DMS79 treated with DMSO at 0.1 percent for 48 hours (cell line): ENCODE results near the gene THOC1.

Source experiments
- DNase-seq: peaks from one replicate; lab custom pipeline; 2025; lab: John Stamatoyannopoulos, UW

The THOC1 gene

GRCh38 chr18:213966-214365 lies 53.9 kb downstream of the THOC1 start:
- no peak for DNase-seq

GRCh38 chr18:213505-213904 lies 54.3 kb downstream of the THOC1 start:
- DNase-seq, result no peak

- no peak for DNase-seq
Measured at GRCh38 chr18:212780-213179, 55.1 kb downstream of the THOC1 start.

GRCh38 chr18:211582-211981 lies 56.3 kb downstream of the THOC1 start:
- no peak for DNase-seq

- DNase-seq, result no peak
Measured at GRCh38 chr18:210733-211132, 57.1 kb downstream of the THOC1 start.

GRCh38 chr18:210075-210474 lies 57.8 kb downstream of the THOC1 start:
- DNase-seq, result no peak

- no peak for DNase-seq
Measured at GRCh38 chr18:199768-200167, 68.1 kb downstream of the THOC1 start.

GRCh38 chr18:199214-199613 lies 68.6 kb downstream of the THOC1 start:
- no peak for DNase-seq

GRCh38 chr18:195651-196050 lies 72.2 kb downstream of the THOC1 start:
- no peak for DNase-seq

- DNase-seq, result no peak
Measured at GRCh38 chr18:192801-193200, 75.0 kb downstream of the THOC1 start.

- DNase-seq, result no peak
Measured at GRCh38 chr18:191725-192124, 76.1 kb downstream of the THOC1 start.

GRCh38 chr18:189254-189653 lies 78.6 kb downstream of the THOC1 start:
- DNase-seq, result no peak

GRCh38 chr18:183769-184168 lies 84.1 kb downstream of the THOC1 start:
- DNase-seq, result peak; percentile 52

- no peak for DNase-seq
Measured at GRCh38 chr18:181711-182110, 86.1 kb downstream of the THOC1 start.

GRCh38 chr18:179499-179898 lies 88.3 kb downstream of the THOC1 start:
- no peak for DNase-seq

- no peak for DNase-seq
Measured at GRCh38 chr18:172361-172760, 95.5 kb downstream of the THOC1 start.
